ENCODE data around the gene SHANK3. TPM values are rescaled to one million over a fixed set of nuclear protein-coding genes. Genes with fewer than 3 reads are reported as not detected.

The SHANK3 gene
- total and polyA plus RNA-seq, 2 of the 8 experiments (the other 6 are each of a cell fraction or from before 2014, with no cell fraction given): 1.5 to 6.0 TPM

- Histone ChIP-seq H3K4me3 (ENCODE audit: extremely low read depth in 1 of 4, insufficient read depth in 2 of 4, low read depth in 3 of 4, low read length in 4 of 4) (no peak overlapping the region), H3K9ac (replicated peaks in 1 of 4; ENCODE audit: extremely low read depth in 1 of 4, low read depth in 3 of 4, low read length in 3 of 4) (no peak overlapping the region)
- CTCF ChIA-PET (ENCODE audit: partially characterized antibody): interaction anchor here (0.6 to 3.4 kb wide), 4 partner anchors 8 to 20 kb away, joined by 3 to 12 read pairs (median 5); no protein-coding TSS in a partner anchor
- TF ChIP-seq SIN3A (conservative IDR thresholded peaks at IDR 0.05 in 1 of 2, IDR thresholded peaks at IDR 0.05 in 1 of 2; ENCODE audit: low read depth in 1 of 2, low read length in 2 of 2) (no peak), SIX5 (IDR thresholded peaks at IDR 0.05; ENCODE audit: low read depth, low read length) (no peak), GTF2F1 (IDR thresholded peaks at IDR 0.05; ENCODE audit: borderline replicate concordance, low read depth, low read length) (no peak), RNF2 (IDR thresholded peaks at IDR 0.05; ENCODE audit: borderline replicate concordance, low read depth, low read length, missing control alignments, poor library complexity, severe bottlenecking) (no peak), SP2 (IDR thresholded peaks at IDR 0.05; ENCODE audit: low read length) (no peak), SP4 (IDR thresholded peaks at IDR 0.05; ENCODE audit: low read length) (no peak), ATF2 (IDR thresholded peaks at IDR 0.05; ENCODE audit: low read length) (no peak), USF2 (IDR thresholded peaks at IDR 0.05; ENCODE audit: low read length) (no peak), EZH2 (IDR thresholded peaks at IDR 0.05; ENCODE audit: low read depth, low read length, severe bottlenecking) (no peak), RFX5 (IDR thresholded peaks at IDR 0.05; ENCODE audit: borderline replicate concordance, low read depth, low read length) (no peak)
These were observed 39.9 kb downstream of the SHANK3 start for GRCh38 chr22:50712341-50713007.

More at GRCh38 chr22:50712341-50713007, 39.9 kb downstream of the SHANK3 start:
- Histone ChIP-seq H4K20me1 (replicated peaks in 1 of 2; ENCODE audit: control insufficient read depth in 1 of 2, insufficient read depth in 2 of 2, low read length in 2 of 2) (peaks cover 4 to 17% of the 10 kb centered on the region in 2 experiments), H3K9me3 (ENCODE audit: insufficient read depth in 2 of 2, low read depth in 1 of 2, low read length in 1 of 2) (no peaks in the 10 kb centered on the region), H3K27ac (ENCODE audit: low read depth, low read length) (no peak overlapping the region), H2BK20ac (ENCODE audit: low read length) (no peak overlapping the region), H3K4ac (replicated peaks; ENCODE audit: insufficient read length, low read depth, low read length) (no peak overlapping the region), H4K5ac (ENCODE audit: insufficient read length, low read depth, low read length) (no peak overlapping the region), H3K27me3 (replicated peaks in 1 of 4; ENCODE audit: control insufficient read depth in 3 of 4, extremely low read depth in 1 of 4, insufficient read depth in 3 of 4, low read length in 3 of 4) (no peaks in the 10 kb centered on the region; a peak in 2 of 7 replicates), H2AK5ac (ENCODE audit: low read depth, low read length) (no peak overlapping the region), H2AFZ (ENCODE audit: low read length) (no peak overlapping the region), H2BK12ac (ENCODE audit: low read depth, low read length) (no peak overlapping the region), H4K91ac (replicated peaks; ENCODE audit: insufficient read length, low read length) (no peak overlapping the region), H3K79me1 (ENCODE audit: low read depth, low read length) (no peaks in the 10 kb centered on the region), H2BK120ac (replicated peaks; ENCODE audit: low read depth, low read length) (no peak overlapping the region), H4K8ac (ENCODE audit: extremely low read depth, insufficient read depth, low read length) (no peak overlapping the region), H3K14ac (ENCODE audit: insufficient read length) (no peak overlapping the region), H3K18ac (ENCODE audit: extremely low read depth, low read length) (no peak overlapping the region), H3K4me1 (replicated peaks in 1 of 4; ENCODE audit: control insufficient read depth in 3 of 4, insufficient read depth in 4 of 4, low read length in 3 of 4) (no peaks in the 10 kb centered on the region), H2BK5ac (ENCODE audit: low read depth, low read length) (no peak overlapping the region), H3K79me2 (ENCODE audit: control insufficient read depth in 1 of 2, insufficient read depth in 2 of 2, low read length in 2 of 2) (no peaks in the 10 kb centered on the region), H3K23me2 (ENCODE audit: low read depth, low read length) (no peaks in the 10 kb centered on the region), H3K23ac (ENCODE audit: insufficient read length) (no peak overlapping the region), H3K56ac (replicated peaks; ENCODE audit: insufficient read length, low read depth, low read length) (no peak overlapping the region), H2BK15ac (ENCODE audit: low read length) (no peak overlapping the region), H3K36me3 (ENCODE audit: control insufficient read depth in 2 of 4, insufficient read depth in 4 of 4, low read length in 3 of 4) (no peaks in the 10 kb centered on the region), H3K4me2 (ENCODE audit: insufficient read depth in 1 of 2, low read depth in 2 of 2, low read length in 2 of 2) (no peak overlapping the region)
- POLR2A ChIA-PET (ENCODE audit: partially characterized antibody): no interaction called here
- DNase-seq (ENCODE audit: low read depth in 1 of 2, low spot score in 2 of 2): no peak
- FAIRE-seq: no peak
- 78% methylated on average over 9 of the region's 9 CpGs; no CpG with 5 or more reads in 1 of the 2 experiments for WGBS, 2 experiments (ENCODE audit: extremely low coverage in 1 of 2, insufficient coverage in 1 of 2, insufficient read length in 1 of 2, insufficient replicate concordance in 2 of 2, low coverage in 1 of 2, low lambda C conversion rate in 2 of 2, missing lambda C conversion rate in 1 of 2)
